GM19043 (cell line): Measurements from ENCODE around the gene NMUR1.

Source experiments
- ATAC-seq: cut with Tn5 transposase; IDR thresholded peaks from one replicate; pipeline ENCODE4 v1.9.1; 2021; ENCODE audit warnings: low read depth; ENCODE audit not compliant: unreplicated experiment

NMUR1 gene

GRCh38 chr2:231554327-231554726 lies 24.1 kb upstream of the NMUR1 start:
- ATAC-seq: no peak

DNA sequence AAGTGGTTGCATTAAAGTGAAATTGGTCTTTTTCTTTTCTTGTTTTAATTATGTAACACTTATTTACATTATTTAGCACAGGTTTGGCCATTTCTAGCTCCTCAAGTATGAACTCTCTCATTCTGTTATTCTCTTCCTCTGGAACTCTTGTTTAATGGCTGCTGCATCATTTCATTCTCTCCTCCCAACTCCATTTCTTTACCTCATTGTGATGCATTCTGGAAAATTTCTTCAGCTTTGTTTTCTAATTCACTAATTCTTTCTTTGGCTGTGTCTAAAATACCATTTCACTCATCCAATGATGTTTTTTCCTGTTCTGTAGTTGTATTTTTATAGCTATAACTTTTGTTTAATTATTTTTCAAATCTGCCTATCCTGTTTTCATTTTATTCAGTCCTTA lies 22.5 kb upstream of the NMUR1 start:
- ATAC-seq: no peak

DNA sequence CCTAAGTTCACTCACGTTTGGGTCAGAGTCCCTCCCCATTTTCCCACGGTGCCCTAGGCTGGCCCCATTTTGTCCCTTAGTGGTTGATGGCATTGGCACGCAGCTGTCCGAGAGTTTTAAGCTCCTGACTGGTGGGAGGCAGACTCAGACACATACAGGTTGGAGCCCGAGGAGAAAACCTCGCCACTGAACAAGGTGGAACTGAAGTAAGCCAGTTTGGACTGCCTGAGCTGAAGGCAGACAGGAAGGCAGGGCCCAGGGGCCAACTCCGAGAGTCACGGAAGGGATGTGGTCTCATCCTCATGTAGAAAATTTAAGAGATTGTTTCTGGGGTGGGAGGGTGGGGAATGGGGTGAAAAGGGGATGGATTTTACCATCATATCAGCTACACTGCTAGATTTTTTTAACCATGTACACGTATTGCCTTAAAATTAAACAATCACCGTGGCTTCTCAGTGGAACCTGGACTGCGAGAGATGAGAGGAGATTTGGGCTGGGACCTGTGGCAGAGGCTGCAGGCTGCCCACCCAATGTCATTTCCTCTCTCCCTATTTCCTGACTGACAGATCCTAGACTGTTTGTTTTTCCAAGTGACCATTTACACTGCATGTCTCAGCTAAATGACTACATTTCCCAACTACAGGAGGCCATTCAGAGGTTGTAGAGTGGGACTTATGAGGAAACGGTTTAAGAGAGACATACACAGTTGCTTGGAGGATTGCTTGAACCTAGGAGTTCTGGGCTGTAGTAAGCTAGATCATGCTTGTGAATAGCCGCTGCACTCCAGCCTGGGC lies 19.4 kb upstream of the NMUR1 start:
- no peak for ATAC-seq

- no peak for ATAC-seq
Measured at GRCh38 chr2:231548752-231549151, 18.5 kb upstream of the NMUR1 start.

DNA sequence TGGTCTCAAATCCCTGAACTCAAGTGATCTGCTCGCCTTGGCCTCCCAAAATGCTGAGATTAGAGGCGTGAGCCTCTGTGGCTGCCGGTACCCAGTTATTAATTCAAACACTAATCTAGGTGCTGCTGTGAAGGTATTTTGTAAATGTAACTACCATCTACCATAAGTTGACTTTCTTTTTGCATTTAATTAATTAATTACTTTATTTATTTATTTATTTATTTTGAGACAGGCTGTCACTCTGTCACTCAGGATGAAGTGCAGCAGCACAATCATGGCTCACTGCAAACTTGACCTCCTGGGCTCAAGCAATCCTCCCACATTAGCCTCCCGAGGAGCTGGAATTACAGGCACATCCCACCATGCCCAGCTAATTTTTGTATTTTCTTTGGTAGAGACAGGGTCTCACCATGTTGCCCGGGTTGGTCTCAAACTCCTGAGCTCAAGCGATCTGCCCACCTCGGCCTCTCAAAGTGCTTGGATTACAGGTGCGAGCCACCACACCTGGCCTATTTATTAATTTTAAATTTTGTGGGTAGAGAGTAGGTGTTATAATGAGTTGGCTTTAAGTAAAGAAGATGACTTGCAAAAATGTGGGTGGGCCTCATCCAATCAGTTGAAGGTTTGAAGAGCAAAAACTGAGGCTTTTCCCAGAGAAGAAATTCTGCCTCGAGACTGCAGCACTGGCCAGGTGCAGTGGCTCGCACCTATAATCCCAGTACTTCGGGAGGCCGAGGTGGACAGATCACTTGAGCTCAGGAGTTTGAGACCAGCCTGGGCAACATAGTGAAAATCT lies 17.3 kb upstream of the NMUR1 start:
- no peak for ATAC-seq

DNA sequence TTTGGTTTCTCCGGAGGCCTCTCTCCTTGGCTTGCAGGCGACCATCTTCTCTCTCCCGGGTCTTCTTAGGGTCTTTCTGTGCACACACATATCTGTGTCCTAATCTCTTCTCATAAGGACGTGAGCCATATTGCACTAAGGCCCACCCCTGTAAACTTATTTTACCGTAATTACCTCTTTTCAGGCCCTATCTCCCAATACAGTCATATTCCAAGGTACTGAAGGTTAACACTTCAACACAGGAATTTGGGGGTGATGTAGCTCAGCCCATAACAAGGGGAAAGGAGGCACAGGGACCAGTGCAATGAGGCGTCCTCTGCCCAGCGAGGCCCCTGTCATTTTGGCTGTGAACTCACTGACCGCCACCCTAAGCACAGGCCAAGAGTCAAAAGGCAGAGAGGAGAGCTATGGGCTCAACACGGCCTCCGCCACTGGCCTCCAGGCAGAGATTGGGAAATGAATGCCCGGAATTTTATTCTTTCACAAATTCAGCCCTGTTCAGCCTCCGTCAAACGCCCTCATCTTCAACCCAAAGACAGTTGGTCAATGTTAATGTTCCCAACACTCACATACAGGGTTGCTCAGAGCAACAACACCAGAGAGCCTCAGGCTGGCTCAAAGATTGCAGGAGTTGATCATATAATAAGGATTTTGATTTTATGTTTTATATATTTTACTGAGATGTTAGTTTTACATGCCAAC lies 15.9 kb upstream of the NMUR1 start:
- ATAC-seq: no peak

GRCh38 chr2:231545105-231545902 lies 15.1 kb upstream of the NMUR1 start:
- peak; percentile 98 for ATAC-seq

GRCh38 chr2:231542136-231542535 lies 11.9 kb upstream of the NMUR1 start:
- no peak for ATAC-seq

GRCh38 chr2:231541645-231542044 lies 11.4 kb upstream of the NMUR1 start:
- no peak for ATAC-seq

DNA sequence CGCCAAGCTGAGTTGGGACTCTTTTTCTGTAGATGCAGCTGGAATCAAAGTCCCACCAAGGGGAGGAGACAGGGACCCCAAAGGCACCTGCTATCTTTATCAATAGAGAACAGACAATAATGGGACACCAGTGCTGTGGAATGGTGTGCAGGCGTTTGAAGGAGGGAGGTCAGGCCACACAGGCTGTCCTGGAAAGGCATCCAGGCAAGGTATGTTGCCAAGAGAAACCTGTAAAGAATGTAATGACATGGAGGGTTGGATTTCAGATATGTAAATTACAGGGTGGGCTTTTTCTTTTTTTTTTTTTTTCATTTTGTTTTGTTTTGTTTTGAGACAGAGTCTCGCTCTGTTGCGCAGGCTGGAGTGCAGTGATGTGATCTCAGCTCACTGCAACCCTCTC lies 9.7 kb upstream of the NMUR1 start:
- no peak for ATAC-seq

DNA sequence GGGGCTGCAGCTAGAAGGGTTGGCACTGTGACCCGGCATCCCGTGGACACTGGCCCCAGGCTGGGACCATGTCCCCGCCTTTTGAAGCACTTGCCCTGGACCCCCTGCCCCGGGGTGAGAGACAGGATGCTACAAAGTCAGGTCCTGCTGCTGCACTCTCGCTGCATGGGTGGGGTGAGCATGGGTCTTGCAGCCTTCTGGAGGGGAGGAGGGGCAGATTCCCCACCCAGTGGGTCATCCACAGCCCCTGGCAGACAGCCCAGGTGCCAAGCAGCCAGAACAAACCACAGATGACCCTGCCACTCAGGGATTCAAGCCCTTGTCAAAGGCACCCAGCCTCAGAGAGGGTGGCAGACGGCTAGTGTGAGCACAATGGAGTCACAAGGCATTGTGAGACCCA lies 5.7 kb upstream of the NMUR1 start:
- no peak for ATAC-seq

DNA sequence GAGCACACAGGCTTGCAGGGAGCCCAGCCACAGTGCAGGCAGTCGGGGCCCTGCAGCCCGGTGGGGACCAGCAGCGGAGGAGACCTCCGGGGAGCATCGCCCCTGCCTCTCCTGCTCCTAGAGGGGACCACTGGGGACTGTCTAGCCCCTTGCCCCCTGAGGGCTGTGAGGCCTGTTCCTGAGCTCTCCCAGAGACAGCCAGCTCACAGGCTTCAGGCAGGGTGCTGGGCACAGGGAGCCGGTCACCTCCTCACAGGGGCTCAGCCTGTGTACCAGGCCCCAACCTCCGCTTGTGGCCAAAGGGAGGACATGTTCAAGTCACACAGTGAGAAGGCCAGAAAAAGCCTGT lies 3.5 kb upstream of the NMUR1 start:
- no peak for ATAC-seq

DNA sequence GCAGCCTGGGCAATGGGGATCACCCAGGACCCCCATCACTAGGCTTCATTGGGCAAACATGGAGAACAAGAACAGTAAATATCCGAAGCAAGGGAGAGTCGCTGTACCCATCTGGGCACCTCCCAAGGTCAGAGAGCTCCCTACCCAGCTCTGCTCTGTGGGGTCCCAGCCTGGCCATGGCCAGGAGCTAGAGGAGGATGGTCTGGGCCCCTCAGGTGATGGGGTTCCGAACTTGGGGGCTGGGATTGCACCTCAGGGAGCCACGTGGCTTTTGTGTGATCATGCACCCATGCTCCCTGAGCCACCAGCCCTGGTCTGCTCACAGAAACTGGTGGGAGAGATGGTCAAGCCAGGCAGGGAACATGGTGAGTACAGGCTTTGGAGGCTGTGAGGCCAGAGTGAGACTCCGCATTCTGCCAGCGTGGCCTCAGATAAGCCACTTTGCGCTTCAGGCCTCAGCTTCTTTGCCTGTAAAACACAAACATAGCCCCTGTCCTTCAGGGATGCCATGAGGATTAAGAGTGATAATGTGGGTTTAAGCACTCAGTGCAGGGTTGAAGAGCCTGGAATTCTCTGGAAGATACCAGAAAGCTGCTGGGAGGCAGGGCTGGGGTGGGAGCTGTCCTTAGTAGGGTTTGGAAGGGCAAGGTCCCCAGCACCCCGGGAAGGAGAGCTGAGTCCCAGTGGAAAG lies 3.0 kb upstream of the NMUR1 start:
- ATAC-seq: no peak

DNA sequence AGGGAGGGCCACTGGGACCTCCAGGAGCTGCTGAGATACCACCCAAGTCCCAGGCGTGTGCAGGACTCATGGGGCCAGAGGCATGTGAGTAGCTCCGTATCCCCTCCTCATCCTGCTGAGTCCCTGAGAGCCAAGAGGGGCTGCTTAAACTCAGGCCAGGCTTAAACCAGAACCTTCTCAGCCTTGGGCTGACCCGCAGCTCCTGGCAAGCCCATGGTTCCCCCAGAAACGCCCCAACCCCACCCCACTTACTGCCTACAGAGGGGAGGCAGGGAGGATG lies 2.5 kb upstream of the NMUR1 start:
- no peak for ATAC-seq

DNA sequence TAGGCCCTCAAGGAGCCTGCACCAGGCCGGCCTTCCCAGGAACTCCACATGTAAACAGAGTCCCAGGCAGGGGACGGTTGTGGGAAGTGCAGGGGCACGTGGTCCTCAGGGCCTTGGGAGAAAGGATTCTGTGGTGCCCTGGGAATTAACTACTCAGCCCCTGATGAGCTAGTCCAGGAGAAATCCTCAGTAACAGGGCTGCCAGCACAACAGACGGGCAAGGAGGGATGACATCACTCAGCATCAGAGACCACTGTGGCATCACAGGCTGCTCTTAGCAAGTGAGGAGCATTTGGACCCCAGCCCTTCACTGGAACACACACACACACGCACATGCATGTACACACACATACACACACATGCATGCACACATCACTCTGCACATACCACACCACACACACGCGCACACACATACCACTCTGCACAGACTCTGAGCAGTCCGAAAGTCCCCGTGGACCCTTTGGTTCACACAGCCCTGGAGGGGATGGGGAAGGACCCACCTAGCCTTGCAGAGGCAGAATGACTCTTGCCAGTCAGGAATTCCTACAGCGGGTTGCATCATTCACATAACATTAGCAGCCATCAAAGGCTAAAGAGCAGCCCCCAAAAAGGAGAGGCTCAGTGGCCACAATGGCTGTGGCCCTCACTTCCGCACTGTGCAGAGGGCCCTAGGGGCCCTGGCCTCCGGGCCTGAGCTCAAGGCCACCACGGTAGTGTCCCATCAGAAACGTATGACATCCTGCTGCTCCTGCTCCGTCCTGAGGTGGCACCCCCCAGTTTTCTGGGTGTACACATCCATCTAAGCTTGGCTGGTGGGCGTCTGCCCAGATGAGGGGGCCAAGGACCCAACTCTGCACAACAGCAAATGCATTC lies 1.9 kb upstream of the NMUR1 start:
- no peak for ATAC-seq

DNA sequence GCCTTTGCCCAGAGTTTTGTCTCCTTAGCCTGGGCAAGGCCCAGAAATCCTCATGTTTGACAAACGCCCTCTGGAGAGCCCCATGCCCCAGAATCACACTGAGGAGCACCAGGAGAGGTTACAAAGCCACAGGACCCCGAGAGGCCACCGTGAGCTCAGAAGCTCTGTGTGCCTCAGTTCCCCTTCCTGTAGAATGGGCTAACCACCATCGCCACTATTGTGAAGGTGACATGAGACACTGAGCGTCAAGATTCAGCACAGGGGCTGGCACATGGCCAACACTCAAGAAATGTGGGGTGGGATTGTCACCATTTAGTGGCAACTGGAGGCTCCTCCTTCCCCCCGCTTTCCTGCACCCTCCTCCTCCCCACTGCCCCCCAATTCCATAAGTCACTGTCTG lies 1.2 kb upstream of the NMUR1 start:
- no peak for ATAC-seq

DNA sequence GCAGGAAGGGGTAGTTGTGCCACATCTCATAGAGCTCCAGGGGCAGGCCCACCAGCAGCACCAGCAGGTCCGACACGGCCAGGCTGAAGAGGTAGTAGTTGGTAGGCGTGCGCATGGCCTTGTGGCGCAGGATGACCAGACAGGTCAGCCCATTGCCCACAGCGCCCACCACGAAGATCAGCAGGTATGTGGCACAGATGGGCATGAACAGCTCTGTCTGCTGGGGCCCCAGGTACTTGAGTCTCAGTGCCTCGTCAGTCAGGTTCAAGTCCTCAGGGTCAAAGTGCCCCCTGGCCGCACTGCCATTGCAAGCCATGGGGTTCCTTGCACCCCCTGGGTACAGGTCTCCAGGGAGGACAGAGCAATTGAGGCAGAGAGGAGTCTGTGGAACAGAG lies 1.6 kb downstream of the NMUR1 start:
- ATAC-seq: no peak

DNA sequence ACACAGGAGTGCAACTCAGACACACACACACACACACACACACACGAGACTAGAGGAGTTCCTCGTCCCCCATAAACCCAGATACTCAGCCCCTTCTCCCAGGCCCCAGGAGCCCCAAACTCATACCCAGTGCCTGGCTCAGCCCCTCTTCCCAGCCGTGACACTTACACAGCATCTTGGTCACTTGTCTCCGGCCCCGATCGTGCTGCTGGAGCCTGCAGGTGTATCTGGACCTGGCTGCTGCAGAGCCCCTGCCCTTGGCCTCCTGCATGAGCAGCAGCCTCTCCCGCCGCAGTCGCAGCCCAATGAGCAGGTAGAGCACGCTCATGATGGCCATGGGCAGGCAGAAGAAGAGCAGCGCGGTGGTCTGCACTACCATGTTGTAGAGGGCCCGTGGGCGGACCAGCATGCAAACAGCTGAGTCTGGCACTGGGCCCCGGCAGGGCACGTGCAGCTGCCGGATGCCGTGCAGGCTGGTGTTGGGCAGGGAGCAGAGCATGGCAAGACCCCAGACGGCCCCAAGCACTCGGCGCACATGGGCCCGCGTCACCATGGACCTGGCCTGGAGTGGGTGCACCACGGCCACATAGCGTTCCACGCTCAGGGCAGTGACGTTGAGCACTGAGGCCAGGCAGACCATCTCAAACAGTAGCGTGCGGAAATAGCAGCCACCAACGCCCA lies 2.1 kb downstream of the NMUR1 start:
- ATAC-seq: no peak

DNA sequence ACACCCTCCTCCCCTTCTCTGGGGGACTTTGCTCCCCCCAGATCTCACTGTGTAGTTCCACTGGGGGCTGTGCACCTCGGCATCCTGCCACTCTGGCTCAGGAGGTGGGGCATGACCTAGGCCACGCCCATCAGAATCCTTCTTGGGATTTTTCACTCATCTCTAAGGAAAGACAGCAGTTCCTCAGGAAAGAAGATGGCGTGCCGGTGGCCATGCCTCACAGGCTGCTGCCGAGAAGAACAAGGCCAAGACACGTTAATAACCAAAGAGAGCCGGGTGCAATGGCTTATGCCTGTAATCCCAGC lies 3.2 kb downstream of the NMUR1 start:
- ATAC-seq: no peak
